BJ (cell line): ENCODE results near the gene XYLT1. TPM values are rescaled to one million over a fixed set of nuclear protein-coding genes. Genes with fewer than 3 reads are reported as not detected.

Experiments used
- CTCF ChIA-PET: fragments of 350-600 bp; formaldehyde crosslinking; extraction: SDS; loops from one replicate; lab custom pipeline; 2021; ENCODE audit warnings: antibody characterized with exemption, inconsistent platforms; lab: Yijun Ruan, JAX
- POLR2A ChIA-PET: fragments of 300-600 bp; sonication (Branson Sonifier 250); formaldehyde crosslinking; extraction: SDS; loops from one replicate; lab custom pipeline; 2021; ENCODE audit warnings: antibody characterized with exemption; lab: Charles Lee
- DNase-seq: peaks from one replicate; pipeline ENCODE4 v3.0.0-alpha.2; 2011; ENCODE audit warnings: low read depth
- H3K27me3 ChIP-seq: 2 replicates; pipeline ENCODE4 v1.6.0; 2011; ENCODE audit warnings: low read length; ENCODE audit not compliant: control insufficient read depth, insufficient read depth
- H3K36me3 ChIP-seq: 2 replicates; pipeline ENCODE4 v1.5.1; 2011; ENCODE audit warnings: low read length; ENCODE audit not compliant: control insufficient read depth, insufficient read depth
- H3K4me3 ChIP-seq: 2 replicates; pipeline ENCODE4 v1.5.1; 2011; ENCODE audit warnings: low read depth, mild to moderate bottlenecking, control low read depth, low read length
- CTCF ChIP-seq: IDR thresholded peaks from 2 replicates; pipeline ENCODE4 v1.5.1; 2011; ENCODE audit warnings: low read depth, mild to moderate bottlenecking, control low read depth, inconsistent platforms, low read length, moderate library complexity; ENCODE audit not compliant: insufficient read depth
- polyA plus RNA-seq: library from polyadenylated mRNA; depleted of rRNA; stranded (reverse); fragments of >200 nt; gene quantifications from 2 replicates; pipeline ENCODE4 v1.2.3, GENCODE V29; 2011

Gene XYLT1
- polyA plus RNA-seq, 1 experiment, result 15.9 TPM

- Histone ChIP-seq H3K36me3 (no peaks in the 10 kb centered on the region), H3K4me3 (no peak overlapping the region), H3K27me3 (no peaks in the 10 kb centered on the region)
- no peak for DNase-seq
- CTCF ChIA-PET, result no interaction called here
- POLR2A ChIA-PET, result no interaction called here
- TF ChIP-seq CTCF, result no peak
These were observed 390.7 kb downstream of the XYLT1 start for GRCh38 chr16:17080105-17080504.

- Histone ChIP-seq H3K36me3 (no peaks in the 10 kb centered on the region), H3K27me3 (no peaks in the 10 kb centered on the region), H3K4me3 (no peak overlapping the region)
- no peak for TF ChIP-seq CTCF
- ChIA-PET CTCF (interaction anchor here (0.6 kb wide), 1 partner anchor 13 kb away, joined by 3 read pairs; no protein-coding TSS in a partner anchor), POLR2A (no interaction called here)
- no peak for DNase-seq
These were observed 391.7 kb downstream of the XYLT1 start for GRCh38 chr16:17078931-17079631.

DNA sequence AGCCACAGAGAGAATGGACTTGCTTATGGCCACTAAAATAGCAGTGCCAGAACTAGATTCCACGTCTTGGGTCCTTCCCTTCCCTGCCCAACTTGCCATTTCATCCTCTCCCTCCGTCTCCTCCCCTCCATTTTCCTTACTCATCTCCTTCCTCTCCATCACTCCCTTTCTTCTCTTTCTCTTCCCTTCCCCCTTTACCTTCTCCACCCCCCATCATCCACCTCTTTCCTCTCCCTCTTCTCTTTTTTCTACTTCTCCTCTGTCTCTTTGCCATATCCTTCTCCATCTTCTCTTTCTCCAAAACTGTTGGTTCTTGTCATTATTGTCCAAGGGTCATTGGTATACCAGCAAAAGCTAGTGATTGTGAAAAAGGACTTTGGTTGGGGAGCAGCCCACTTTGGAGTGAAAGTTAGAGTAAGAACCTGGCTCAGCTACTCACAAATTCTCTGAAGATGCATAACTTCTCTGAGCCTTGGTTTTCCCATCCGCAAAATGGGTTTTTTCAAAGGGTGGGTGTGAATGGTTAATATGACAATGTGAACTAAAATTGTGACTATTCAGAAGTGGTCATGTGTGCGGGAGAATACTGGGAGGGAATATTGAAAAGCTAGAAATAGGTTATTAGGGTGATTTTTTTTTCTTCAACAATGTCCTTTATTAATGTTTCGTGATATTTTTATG is 393.8 kb downstream of the XYLT1 start:
- TF ChIP-seq CTCF, result no peak
- DNase-seq, result no peak
- H3K36me3 ChIP-seq, result no peaks in the 10 kb centered on the region
- CTCF ChIA-PET, result no interaction called here
- no peak overlapping the region for H3K4me3 ChIP-seq
- no peaks in the 10 kb centered on the region for H3K27me3 ChIP-seq
- POLR2A ChIA-PET, result no interaction called here

DNA sequence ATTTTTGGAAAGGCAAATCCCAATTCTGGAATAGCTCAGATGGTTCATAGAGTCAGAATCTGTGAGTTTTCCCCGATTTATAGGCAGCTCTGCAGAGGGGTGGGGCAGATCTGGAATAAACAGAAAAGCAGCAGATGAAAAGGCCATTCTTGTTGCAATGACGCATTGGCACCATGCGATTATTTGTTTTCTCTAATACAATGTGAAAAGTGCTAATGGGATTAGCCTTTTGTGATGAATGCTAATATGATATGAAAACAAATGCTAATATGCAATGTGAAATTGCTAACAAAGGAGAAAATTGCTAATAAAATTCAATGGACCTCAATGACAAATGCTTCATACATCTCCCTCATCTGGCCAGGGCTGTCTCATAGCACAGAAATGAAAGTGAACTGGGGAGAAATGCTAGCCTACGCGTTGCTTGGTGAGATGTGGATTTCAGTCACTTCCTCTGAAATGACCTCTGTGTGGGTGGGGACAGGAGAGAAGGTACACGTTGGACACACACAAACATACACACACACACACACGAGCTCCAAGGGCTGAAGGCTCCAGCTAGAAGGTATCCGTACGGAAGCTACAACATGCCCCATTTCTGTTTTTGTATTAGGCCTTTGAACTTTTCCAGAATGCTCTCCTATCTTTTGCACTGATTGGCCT is 394.5 kb downstream of the XYLT1 start:
- ChIA-PET CTCF (interaction anchor here (0.6 kb wide), 1 partner anchor 207 kb away, joined by 3 read pairs; no protein-coding TSS in a partner anchor), POLR2A (no interaction called here)
- H3K27me3 ChIP-seq, result no peaks in the 10 kb centered on the region
- DNase-seq, result no peak
- no peak overlapping the region for H3K4me3 ChIP-seq
- no peaks in the 10 kb centered on the region for H3K36me3 ChIP-seq
- no peak for TF ChIP-seq CTCF

DNA sequence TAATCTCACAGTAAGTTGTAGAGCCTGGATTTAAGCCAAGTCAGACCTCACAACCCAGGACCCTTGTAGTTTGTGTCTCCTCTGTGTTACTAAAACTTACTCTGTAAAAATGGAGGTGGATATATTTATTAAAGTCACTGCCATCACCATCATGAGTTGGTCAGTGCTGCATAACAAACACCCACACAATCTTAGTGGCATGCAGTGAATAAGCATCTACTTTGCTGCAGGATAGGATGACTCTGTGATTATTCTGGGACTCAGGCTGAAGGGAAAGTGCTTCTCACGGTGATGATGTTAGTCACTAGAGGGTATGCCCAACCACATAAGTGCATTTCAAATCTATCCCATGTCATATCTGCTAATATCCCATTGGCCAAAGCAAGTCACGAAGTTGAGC is 398.7 kb downstream of the XYLT1 start:
- no peak for TF ChIP-seq CTCF
- no peak for DNase-seq
- H3K36me3 ChIP-seq, result no peaks in the 10 kb centered on the region
- CTCF ChIA-PET, result no interaction called here
- H3K4me3 ChIP-seq, result no peak overlapping the region
- no peaks in the 10 kb centered on the region for H3K27me3 ChIP-seq
- POLR2A ChIA-PET, result no interaction called here
